Omental fat pad (tissue), 4 donors: ENCODE results near the gene CRACR2B. TPM values are rescaled to one million over a fixed set of nuclear protein-coding genes. Genes with fewer than 3 reads are reported as not detected.

Experiments
- ATAC-seq: fragments of 150-250 bp; one replicate; pipeline ENCODE4 v1.9.1; 2016; ENCODE audit warnings: mild to moderate bottlenecking, moderate library complexity; ENCODE audit not compliant: low FRiP score
- DNase-seq: peaks from one replicate; pipeline ENCODE4 v3.0.0-alpha.2; 2019; ENCODE audit warnings: low spot score
- total RNA-seq, 4 donors: library from RNA; depleted of rRNA; stranded (reverse); fragments of >200 nt; gene quantifications; one replicate each; pipeline ENCODE4 v1.1.0, GENCODE V29; 2016
- TF ChIP-seq, protein P1 (sequence below), 3 donors: fragments of 450-650 bp; IDR thresholded peaks; one replicate each; pipeline ENCODE4 v1.5.1; 2016 to 2017; ENCODE audit warnings: antibody characterized with exemption in 3 of 3, mild to moderate bottlenecking in 3 of 3, moderate library complexity in 2 of 3

The CRACR2B gene
- total RNA-seq, 4 donors from 2014 or later = 6.3 to 39.7 (median 6.9) TPM

DNA sequence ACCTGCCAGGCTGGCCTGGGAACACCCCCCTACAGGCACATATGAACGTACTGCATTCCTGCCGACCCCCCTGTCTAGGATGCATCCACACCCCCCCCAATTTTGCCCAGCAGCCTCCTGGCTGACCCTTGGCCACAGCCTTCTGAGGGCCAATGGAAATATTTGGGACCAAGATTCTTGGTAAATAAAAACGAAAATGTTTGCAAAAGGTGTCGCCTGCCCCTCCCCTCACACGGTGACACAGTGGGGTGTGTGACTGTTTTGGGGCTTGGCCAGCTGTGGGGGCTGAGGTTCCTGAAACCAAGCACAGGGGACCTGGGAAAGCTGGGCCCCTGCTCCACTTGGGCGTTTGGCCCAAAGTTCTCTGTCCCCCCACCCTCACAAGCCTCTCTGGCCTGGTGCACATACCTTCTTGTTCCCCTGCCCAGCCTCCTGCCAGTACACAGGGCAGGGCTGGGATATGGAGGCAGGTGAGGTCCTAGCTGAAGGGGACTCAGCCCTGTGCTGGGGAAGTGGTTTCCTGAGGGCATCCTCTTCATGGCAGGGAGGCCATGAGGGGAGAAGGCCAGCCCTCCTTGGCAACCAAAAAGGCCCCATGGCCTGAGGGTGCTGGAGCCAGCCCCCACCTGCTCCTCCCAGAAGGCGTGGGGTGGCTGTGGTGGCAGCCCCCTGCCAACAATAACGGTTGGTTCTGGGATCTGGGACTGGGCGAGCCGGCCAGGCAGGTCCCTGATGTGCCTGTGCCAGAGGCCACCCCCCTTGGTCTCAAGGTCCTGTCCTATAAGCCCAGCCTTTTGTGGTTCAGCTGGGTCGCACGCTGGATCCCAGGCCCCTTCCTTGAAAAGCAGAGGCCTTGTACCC is 2.1 kb upstream of the CRACR2B start:
- ATAC-seq (no peak), DNase-seq (no peak)
- TF ChIP-seq, protein P1, sequence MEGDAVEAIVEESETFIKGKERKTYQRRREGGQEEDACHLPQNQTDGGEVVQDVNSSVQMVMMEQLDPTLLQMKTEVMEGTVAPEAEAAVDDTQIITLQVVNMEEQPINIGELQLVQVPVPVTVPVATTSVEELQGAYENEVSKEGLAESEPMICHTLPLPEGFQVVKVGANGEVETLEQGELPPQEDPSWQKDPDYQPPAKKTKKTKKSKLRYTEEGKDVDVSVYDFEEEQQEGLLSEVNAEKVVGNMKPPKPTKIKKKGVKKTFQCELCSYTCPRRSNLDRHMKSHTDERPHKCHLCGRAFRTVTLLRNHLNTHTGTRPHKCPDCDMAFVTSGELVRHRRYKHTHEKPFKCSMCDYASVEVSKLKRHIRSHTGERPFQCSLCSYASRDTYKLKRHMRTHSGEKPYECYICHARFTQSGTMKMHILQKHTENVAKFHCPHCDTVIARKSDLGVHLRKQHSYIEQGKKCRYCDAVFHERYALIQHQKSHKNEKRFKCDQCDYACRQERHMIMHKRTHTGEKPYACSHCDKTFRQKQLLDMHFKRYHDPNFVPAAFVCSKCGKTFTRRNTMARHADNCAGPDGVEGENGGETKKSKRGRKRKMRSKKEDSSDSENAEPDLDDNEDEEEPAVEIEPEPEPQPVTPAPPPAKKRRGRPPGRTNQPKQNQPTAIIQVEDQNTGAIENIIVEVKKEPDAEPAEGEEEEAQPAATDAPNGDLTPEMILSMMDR (IDR thresholded peaks at IDR 0.05) = no peak

DNA sequence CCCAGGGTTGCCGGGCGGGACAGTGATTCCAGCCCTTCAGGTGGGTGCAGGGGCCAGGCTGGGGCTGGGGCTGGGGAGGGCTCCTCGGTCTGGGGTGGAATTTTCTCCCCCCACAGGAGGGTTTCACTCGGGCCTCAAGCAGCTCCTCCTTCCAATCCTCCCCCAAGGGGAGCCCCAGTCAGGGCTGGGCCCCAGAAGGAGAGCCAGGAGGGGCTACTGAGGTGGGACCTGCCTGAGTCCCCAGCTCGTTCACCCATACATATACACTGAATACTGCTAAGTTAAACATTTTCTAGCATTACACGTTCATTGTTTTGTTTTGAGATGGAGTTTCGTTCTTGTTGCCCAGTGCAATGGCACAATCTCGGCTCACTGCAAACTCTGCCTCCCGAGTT is 1.5 kb upstream of the CRACR2B start:
- no peak for ATAC-seq
- DNase-seq = no peak
- TF ChIP-seq, protein P1 (IDR thresholded peaks at IDR 0.05) = no peak

DNA sequence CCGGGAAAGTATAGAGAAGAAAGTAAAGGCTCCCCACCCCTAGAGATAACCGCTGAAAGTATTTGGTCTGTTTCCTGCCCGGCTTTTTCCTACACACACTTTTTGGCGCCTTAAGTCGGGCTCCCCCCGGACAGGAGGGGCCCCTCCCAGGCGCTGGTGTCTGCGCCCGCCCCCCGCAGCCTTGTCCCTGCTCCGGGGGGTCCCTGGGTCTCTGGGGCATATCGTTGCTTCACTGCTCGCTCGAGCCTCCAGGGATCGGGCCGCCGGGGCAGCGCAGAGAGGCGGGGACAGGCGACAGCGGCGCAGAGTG is 928 bp upstream of the CRACR2B start:
- TF ChIP-seq, protein P1 (IDR thresholded peaks at IDR 0.05) = no peak
- DNase-seq (no peak), ATAC-seq (no peak)

DNA sequence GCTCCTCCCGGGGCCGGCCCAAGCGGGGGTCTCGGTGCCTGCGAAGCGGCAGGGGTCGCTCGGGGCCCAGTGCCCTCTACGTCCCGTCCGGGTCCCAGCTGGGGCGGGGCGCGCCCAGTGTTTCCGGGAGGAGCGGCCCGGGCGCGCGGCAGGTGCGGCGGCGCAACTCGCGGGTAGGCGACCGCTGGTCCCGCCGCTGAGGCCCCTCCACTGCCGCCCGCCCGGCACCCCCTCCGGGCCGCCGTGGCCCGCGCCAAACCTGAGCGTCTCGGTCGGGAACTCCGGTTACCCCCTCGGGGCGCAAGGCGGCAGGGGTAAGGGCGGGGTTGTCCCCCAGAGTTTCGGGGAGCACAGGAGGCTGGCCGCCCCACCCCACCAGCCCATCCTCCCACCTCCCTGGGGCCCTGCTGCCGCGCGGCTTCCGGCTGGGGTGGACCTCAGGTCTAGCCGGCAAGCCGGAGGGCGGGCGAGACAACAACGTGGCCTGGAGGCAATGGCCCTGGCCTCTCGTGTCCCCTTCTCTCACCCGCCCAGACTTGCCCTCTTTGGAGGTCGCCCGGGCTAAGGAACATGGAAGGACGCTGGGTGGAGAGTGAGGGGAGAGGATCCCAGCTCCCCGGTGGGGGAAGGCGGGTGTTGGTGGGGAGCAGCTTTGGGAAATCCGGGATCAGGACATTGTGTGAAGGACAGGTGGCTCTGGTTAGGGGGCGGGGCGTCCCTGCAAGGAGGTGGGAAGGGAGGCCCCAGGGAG is 398 bp upstream of the CRACR2B start:
- no peak for ATAC-seq
- TF ChIP-seq, protein P1 (IDR thresholded peaks at IDR 0.05) = no peak
- DNase-seq = no peak

DNA sequence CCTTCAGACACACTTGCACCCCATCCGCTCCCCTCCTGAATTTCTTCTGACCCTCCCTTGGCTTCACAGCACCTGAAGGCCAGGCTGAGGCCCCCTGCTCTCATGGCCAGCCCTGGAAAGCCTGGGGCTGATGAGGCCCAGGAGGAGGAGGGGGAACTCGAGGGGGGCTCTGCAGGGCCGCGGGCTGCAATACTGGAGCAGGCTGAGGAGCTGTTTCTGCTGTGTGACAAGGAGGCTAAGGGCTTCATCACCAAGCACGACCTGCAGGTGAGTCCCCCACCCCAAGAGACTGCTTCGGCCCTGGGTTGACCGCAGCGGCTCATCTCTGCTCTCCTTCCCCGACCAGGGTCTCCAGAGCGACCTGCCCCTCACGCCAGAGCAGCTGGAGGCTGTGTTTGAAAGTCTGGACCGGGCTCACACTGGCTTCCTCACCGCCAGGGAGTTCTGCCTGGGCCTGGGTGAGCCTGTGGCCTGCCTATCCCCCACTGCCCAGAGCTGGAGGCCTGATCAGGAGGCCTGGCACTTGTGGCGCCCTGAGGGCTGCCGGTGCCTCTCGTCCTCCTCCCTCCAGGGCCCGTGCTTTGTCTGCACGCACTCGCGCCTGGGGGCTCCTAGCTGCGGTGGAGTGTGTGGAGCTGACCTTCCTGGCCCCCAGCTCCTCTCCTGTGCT is 922 bp downstream of the CRACR2B start:
- ATAC-seq = no peak
- TF ChIP-seq, protein P1 (IDR thresholded peaks at IDR 0.05) = no peak
- no peak for DNase-seq

DNA sequence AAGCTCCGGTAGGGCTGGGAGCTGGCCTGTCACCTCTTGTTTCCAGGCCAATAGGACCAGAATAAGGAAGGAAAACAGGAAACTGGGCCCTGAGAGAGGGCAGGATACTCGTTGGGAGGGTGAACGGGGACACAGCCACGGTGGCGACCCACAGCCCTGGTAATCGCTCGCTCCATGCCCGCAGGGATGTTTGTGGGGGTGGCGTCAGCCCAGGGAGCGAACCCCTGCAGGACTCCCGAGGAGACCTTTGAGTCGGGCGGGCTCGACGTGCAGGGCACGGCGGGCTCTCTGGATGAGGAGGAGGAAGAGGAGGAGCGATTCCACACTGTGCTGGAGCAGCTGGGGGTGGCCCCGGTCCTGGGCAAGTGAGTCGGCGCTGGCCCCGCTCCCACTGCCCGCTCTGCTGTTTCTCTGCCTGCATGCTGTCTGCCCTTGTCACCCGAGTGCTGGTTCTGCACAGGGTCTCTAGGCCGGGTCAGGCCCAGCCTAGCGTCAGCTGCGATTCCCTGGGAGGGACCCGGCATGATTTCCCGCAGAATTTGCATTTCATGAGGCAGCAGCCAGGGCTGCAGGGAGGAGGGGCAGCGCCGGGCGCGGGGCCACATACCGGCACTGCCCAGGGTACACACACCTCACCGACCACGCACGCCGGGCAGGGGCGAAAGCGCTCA is 1.6 kb downstream of the CRACR2B start:
- TF ChIP-seq, protein P1 (IDR thresholded peaks at IDR 0.05) = no peak
- ATAC-seq (peak; percentile 17), DNase-seq (no peak)
